ENCODE results near the gene PTTG1IP2. TPM values are rescaled to one million over a fixed set of nuclear protein-coding genes. Genes with fewer than 3 reads are reported as not detected.
"Not testable (repeated sequence)": the region's sequence is repeated elsewhere in the genome, so short reads cannot be mapped to it uniquely, and the experiment has no call there.

Gene PTTG1IP2
- total and polyA plus RNA-seq, 12 donors: not detected

DNA sequence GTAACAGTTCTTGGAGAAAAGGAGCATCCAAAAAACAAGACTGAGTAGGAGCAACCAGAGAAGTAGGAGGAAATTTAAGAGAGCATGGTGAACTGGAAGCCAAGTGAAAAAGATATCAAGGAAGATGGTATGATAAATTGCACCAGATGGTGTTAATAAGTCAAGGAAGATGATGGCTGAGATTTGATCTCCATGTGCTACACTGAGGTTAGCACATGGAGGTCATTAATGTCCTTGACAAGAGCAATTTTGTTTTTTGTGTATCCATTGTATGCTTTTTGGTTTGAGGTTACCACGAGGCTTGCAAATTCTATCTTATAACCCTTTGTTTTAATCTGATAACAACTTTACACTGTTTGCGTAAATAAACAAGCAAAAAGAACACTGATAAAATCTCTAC, 11.3 kb upstream of the PTTG1IP2 start:
- no peaks in the 10 kb centered on the region for H3K9me3 ChIP-seq
- intact Hi-C loops (cut with DNase I): loop anchor here in 9 of 10 donors (5.0 to 10.0 kb wide), 5 partner anchors 167 to 577 kb away; no protein-coding TSS in a partner anchor
- no peak for ATAC-seq
- H3K27ac ChIP-seq: no peak overlapping the region
- no peaks in the 10 kb centered on the region for H3K27me3 ChIP-seq
- no peaks in the 10 kb centered on the region for H3K36me3 ChIP-seq
- WGBS, 2 donors: 72 to 77% methylated on average over 2 of the region's 2 CpGs
- peaks cover 0 to 15% (median 7%) of the 10 kb centered on the region in 9 donors for H3K4me1 ChIP-seq
- H3K4me3 ChIP-seq: no peak overlapping the region
- TF ChIP-seq, protein P1, sequence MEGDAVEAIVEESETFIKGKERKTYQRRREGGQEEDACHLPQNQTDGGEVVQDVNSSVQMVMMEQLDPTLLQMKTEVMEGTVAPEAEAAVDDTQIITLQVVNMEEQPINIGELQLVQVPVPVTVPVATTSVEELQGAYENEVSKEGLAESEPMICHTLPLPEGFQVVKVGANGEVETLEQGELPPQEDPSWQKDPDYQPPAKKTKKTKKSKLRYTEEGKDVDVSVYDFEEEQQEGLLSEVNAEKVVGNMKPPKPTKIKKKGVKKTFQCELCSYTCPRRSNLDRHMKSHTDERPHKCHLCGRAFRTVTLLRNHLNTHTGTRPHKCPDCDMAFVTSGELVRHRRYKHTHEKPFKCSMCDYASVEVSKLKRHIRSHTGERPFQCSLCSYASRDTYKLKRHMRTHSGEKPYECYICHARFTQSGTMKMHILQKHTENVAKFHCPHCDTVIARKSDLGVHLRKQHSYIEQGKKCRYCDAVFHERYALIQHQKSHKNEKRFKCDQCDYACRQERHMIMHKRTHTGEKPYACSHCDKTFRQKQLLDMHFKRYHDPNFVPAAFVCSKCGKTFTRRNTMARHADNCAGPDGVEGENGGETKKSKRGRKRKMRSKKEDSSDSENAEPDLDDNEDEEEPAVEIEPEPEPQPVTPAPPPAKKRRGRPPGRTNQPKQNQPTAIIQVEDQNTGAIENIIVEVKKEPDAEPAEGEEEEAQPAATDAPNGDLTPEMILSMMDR (IDR thresholded peaks at IDR 0.05): no peak
- no peak for DNase-seq

DNA sequence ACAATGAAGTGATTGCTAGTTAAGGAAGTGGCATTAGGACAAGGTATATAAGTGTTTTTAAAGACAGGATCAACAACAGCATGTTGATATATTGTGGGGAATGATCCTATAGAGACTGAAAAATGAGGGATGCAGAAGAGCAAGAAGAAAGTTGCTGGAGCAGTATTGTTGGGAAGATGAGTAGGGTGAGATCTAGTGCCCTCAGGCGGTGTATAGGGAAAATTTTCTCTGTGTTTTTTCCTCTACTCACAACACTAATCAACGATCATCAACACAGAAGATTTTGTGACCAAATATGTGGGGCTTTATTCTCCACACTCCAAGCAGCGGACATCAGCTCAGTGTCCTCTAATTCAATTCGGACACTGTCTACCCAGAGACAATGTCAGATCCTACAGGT, 9.6 kb upstream of the PTTG1IP2 start:
- H3K27me3 ChIP-seq: no peaks in the 10 kb centered on the region
- no peaks in the 10 kb centered on the region for H3K36me3 ChIP-seq
- H3K4me1 ChIP-seq: peaks cover 0 to 17% (median 7%) of the 10 kb centered on the region in 9 donors
- no peak for DNase-seq
- no peak overlapping the region for H3K4me3 ChIP-seq
- 76 to 78% methylated on average over 4 of the region's 4 CpGs for WGBS, 2 donors
- H3K9me3 ChIP-seq: peaks cover 0 to 12% (median 0%) of the 10 kb centered on the region in 11 donors
- peak in 1 of 8 donors; percentile 41 for ATAC-seq
- TF ChIP-seq, protein P1 (IDR thresholded peaks at IDR 0.05): no peak
- H3K27ac ChIP-seq: no peak overlapping the region
- intact Hi-C loops (cut with DNase I): loop anchor here in 9 of 10 donors (5.0 to 10.0 kb wide), 7 partner anchors 135 to 575 kb away; partner anchors contain the start of gene CDK14 (in 1 of the 9)

DNA sequence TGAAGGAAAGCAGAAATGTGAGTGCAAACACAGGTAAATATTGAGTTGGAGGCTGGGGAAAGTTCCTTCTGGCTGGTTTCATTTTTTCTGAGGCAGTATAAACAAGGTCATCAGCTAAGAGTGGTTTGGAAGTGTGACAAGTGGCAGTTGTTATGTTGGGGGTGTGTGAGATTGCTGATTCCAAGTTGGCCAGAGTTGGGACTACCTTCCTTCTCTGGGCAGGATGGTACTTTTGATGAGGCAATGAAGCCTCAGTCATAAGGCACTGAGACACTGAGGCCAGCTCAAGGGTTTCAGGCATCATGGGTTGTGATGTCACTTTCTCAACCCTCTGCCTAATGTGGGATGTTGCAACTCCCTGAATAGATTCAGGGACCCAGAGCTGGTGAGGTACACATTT, 8.2 kb upstream of the PTTG1IP2 start:
- Histone ChIP-seq H3K36me3 (no peaks in the 10 kb centered on the region), H3K4me3 (no peak overlapping the region), H3K4me1 (peaks cover 0 to 11% (median 0%) of the 10 kb centered on the region in 9 donors), H3K27ac (no peak overlapping the region), H3K9me3 (peaks cover 0 to 13% (median 0%) of the 10 kb centered on the region in 11 donors), H3K27me3 (no peaks in the 10 kb centered on the region)
- peak in 2 of 8 donors; percentile 30 to 42 for ATAC-seq
- no peak for DNase-seq
- intact Hi-C loops (cut with DNase I): loop anchor here in 3 of 10 donors (5.0 to 10.0 kb wide), 3 partner anchors 134 to 166 kb away; partner anchors contain the start of gene CDK14 (in 1 of the 3)
- TF ChIP-seq, protein P1 (IDR thresholded peaks at IDR 0.05): no peak

DNA sequence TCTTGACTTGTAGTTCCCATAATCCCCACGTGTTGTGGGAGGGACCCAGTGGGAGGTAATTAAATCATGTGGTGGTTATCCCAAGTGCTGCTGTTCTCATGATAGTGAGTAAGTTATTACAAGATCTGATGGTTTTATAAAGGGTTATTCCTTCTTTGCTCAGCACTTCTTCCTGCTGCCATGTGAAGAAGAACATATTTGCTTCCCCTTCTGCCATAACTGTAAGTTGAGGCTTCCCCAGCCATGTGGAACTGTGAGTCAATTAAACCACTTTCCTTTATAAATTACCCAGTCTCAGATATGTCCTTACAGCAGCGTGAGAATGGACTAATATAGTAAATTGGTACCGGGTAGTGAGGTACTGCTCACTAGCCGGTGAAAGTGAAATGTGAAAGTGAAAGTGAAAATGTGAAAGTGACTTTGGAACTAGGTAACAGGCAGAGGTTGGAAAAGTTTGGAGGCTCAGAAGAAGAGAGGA, 6.2 kb upstream of the PTTG1IP2 start:
- H3K4me1 ChIP-seq: peaks cover 0 to 11% (median 0%) of the 10 kb centered on the region in 9 donors
- peak in 5 of 8 donors; percentile 44 to 76 (median 61) for ATAC-seq
- 22 to 26% methylated on average over 4 of the region's 4 CpGs for WGBS, 2 donors
- peaks cover 0 to 13% (median 0%) of the 10 kb centered on the region in 11 donors for H3K9me3 ChIP-seq
- DNase-seq, H3K36me3 ChIP-seq, H3K27me3 ChIP-seq: not testable (repeated sequence)
- peak overlapping the region in 9 of 10 donors; percentile 15 to 53 (median 47) for H3K4me3 ChIP-seq
- peak overlapping the region in 8 of 10 donors; percentile 6 to 71 (median 43) for H3K27ac ChIP-seq
- intact Hi-C loops (cut with DNase I): loop anchor here in 3 of 10 donors (5.0 to 10.0 kb wide), 3 partner anchors 132 to 164 kb away; partner anchors contain the start of gene CDK14 (in 1 of the 3)

DNA sequence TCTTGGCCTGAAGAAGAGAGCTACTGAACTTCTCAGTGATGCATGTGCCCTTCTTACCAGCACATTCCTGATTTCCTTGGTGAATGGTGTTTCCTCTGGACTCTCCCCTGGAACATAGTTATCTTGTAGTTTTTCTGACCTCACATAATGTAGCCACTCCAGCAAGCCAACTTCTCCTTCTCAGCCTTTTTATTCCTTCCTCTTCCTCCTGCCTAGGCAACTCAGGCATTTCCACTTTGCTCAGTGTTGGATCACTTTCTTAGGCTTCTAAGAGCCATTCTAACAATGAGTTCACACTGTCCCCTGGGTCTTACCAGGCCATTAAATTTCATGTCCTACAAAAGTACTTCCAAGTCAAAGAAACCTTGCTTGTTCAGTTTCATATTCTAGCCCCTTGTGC, 3.6 kb upstream of the PTTG1IP2 start:
- no peaks in the 10 kb centered on the region for H3K27me3 ChIP-seq
- peaks cover 0 to 11% (median 0%) of the 10 kb centered on the region in 9 donors for H3K4me1 ChIP-seq
- TF ChIP-seq, protein P1 (IDR thresholded peaks at IDR 0.05): no peak
- ATAC-seq: no peak
- H3K9me3 ChIP-seq: peaks cover 0 to 13% (median 0%) of the 10 kb centered on the region in 11 donors
- H3K4me3 ChIP-seq: no peak overlapping the region
- no peak overlapping the region for H3K27ac ChIP-seq
- intact Hi-C loops (cut with DNase I): loop anchor here in 1 of 10 donors (10.0 kb wide), 1 partner anchor 129 kb away; the partner anchor contains the start of gene CDK14
- H3K36me3 ChIP-seq: no peaks in the 10 kb centered on the region
- no peak for DNase-seq
